ENCODE data around the gene DOK3. TPM values are rescaled to one million over a fixed set of nuclear protein-coding genes. Genes with fewer than 3 reads are reported as not detected.

DOK3 gene
- total and polyA plus RNA-seq, 2 experiments from 2014 or later: 2.2 to 11.1 TPM

DNA sequence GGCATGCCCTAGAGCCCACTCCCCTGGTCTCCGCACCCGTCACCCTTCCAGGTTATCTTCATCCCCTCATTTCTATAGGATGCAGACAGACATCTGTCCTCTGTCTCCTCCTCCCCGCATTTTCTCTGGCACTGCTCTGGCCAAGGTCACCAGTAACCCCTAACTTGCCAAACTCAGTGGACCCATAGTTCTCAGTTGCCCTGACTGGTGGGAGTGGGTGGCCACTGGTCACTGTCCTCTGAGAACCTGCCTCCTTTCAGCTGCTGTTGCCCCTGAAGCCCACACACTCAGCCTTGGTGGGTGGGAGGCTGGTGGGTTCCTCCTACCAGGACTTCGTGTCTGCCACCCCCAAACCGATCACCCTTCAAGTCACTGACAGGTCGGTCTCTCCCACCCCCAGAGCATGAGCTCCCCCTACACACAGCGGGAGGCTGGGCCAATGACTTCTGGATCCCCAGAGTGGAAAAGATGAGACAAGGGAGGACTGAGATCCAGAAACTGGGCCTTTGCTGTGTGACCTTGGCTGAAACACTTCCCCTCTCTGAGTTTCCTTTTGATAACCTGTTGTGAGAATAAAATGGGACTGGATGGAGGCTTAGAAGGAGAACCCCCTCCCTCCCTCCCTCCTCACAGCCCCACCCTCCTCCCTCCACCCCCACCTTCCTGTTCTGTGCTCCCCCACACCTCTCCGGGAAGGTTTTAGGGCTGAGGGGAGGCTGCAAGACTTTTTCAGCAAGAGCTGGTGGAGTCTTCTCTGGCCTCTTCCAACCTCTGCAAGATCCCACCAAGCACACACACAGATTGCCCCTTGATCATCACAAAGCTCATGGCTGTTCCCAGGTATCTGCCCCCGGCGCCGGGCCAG, 33.8 kb downstream of the DOK3 start:
- TF ChIP-seq POLR2AphosphoS5 (IDR thresholded peaks at IDR 0.05; ENCODE audit: low read depth) (no peak), REST (IDR thresholded peaks at IDR 0.05; ENCODE audit: unreplicated experiment) (no peak), JUNB (IDR thresholded peaks at IDR 0.05; ENCODE audit: unreplicated experiment) (no peak), STAT1 (IDR thresholded peaks at IDR 0.05; ENCODE audit: unreplicated experiment) (no peak), CTCF (conservative IDR thresholded peaks at IDR 0.05; ENCODE audit: low read depth in 2 of 2) (no peak), CREB1 (CRISPR knock-in tag; IDR thresholded peaks at IDR 0.05; ENCODE audit: low read depth) (no peak), NANOG (IDR thresholded peaks at IDR 0.05; ENCODE audit: borderline replicate concordance) (no peak), ZNF331 (CRISPR knock-in tag; IDR thresholded peaks at IDR 0.05; ENCODE audit: low read depth) (no peak), EZH2 (IDR thresholded peaks at IDR 0.05; ENCODE audit: low read depth, unreplicated experiment) (no peak), ZNF114 (CRISPR knock-in tag; IDR thresholded peaks at IDR 0.05) (no peak), EZH2phosphoT487 (IDR thresholded peaks at IDR 0.05; ENCODE audit: unreplicated experiment) (no peak)
- TF ChIP-seq, protein P1, sequence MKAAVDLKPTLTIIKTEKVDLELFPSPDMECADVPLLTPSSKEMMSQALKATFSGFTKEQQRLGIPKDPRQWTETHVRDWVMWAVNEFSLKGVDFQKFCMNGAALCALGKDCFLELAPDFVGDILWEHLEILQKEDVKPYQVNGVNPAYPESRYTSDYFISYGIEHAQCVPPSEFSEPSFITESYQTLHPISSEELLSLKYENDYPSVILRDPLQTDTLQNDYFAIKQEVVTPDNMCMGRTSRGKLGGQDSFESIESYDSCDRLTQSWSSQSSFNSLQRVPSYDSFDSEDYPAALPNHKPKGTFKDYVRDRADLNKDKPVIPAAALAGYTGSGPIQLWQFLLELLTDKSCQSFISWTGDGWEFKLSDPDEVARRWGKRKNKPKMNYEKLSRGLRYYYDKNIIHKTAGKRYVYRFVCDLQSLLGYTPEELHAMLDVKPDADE (IDR thresholded peaks at IDR 0.05): no peak
- TF ChIP-seq, protein P2, sequence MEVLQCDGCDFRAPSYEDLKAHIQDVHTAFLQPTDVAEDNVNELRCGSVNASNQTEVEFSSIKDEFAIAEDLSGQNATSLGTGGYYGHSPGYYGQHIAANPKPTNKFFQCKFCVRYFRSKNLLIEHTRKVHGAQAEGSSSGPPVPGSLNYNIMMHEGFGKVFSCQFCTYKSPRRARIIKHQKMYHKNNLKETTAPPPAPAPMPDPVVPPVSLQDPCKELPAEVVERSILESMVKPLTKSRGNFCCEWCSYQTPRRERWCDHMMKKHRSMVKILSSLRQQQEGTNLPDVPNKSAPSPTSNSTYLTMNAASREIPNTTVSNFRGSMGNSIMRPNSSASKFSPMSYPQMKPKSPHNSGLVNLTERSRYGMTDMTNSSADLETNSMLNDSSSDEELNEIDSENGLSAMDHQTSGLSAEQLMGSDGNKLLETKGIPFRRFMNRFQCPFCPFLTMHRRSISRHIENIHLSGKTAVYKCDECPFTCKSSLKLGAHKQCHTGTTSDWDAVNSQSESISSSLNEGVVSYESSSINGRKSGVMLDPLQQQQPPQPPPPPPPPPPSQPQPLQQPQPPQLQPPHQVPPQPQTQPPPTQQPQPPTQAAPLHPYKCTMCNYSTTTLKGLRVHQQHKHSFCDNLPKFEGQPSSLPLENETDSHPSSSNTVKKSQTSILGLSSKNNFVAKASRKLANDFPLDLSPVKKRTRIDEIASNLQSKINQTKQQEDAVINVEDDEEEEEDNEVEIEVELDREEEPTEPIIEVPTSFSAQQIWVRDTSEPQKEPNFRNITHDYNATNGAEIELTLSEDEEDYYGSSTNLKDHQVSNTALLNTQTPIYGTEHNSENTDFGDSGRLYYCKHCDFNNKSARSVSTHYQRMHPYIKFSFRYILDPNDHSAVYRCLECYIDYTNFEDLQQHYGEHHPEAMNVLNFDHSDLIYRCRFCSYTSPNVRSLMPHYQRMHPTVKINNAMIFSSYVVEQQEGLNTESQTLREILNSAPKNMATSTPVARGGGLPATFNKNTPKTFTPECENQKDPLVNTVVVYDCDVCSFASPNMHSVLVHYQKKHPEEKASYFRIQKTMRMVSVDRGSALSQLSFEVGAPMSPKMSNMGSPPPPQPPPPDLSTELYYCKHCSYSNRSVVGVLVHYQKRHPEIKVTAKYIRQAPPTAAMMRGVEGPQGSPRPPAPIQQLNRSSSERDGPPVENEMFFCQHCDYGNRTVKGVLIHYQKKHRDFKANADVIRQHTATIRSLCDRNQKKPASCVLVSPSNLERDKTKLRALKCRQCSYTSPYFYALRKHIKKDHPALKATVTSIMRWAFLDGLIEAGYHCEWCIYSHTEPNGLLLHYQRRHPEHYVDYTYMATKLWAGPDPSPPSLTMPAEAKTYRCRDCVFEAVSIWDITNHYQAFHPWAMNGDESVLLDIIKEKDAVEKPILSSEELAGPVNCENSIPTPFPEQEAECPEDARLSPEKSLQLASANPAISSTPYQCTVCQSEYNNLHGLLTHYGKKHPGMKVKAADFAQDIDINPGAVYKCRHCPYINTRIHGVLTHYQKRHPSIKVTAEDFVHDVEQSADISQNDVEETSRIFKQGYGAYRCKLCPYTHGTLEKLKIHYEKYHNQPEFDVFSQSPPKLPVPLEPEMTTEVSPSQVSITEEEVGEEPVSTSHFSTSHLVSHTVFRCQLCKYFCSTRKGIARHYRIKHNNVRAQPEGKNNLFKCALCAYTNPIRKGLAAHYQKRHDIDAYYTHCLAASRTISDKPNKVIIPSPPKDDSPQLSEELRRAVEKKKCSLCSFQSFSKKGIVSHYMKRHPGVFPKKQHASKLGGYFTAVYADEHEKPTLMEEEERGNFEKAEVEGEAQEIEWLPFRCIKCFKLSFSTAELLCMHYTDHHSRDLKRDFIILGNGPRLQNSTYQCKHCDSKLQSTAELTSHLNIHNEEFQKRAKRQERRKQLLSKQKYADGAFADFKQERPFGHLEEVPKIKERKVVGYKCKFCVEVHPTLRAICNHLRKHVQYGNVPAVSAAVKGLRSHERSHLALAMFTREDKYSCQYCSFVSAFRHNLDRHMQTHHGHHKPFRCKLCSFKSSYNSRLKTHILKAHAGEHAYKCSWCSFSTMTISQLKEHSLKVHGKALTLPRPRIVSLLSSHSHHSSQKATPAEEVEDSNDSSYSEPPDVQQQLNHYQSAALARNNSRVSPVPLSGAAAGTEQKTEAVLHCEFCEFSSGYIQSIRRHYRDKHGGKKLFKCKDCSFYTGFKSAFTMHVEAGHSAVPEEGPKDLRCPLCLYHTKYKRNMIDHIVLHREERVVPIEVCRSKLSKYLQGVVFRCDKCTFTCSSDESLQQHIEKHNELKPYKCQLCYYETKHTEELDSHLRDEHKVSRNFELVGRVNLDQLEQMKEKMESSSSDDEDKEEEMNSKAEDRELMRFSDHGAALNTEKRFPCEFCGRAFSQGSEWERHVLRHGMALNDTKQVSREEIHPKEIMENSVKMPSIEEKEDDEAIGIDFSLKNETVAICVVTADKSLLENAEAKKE (CRISPR knock-in tag; IDR thresholded peaks at IDR 0.05): no peak
- peaks cover 13% of the 10 kb centered on the region for H4K20me1 ChIP-seq (replicated peaks; ENCODE audit: insufficient read depth)
- H3K36me3 ChIP-seq (ENCODE audit: insufficient read depth): 0 out of 2 replicates have a peak, but pooled peaks cover 2% of the 10 kb centered on the region
- H3F3A ChIP-seq (replicated peaks; ENCODE audit: low read depth): peaks cover 26% of the 10 kb centered on the region
- no peaks in the 10 kb centered on the region for H3K9me2 ChIP-seq (ENCODE audit: insufficient read depth)
- Mint-ChIP-seq H3K27me3 (ENCODE audit: insufficient read depth, low read depth, poor library complexity) (peaks cover 26% of the 10 kb centered on the region), H3K4me1 (peaks cover 50% of the 10 kb centered on the region), H3K9me3 (no peaks in the 10 kb centered on the region), H3K4me3 (peak overlapping the region; percentile 0; the same call in 1 of the 3 replicates), H3K36me3 (ENCODE audit: low read depth) (peaks cover 23% of the 10 kb centered on the region), H3K27ac (no peak overlapping the region)
- no peak for DNase-seq (ENCODE audit: low spot score)
- H3K4me2 ChIP-seq: 0 out of 2 replicates have a peak overlapping the region, but pooled peaks have one; percentile 73
- no peak overlapping the region for H3K4me3 ChIP-seq
- peaks cover 21% of the 10 kb centered on the region for H3K79me2 ChIP-seq (replicated peaks; ENCODE audit: insufficient read depth)
- peaks cover 36% of the 10 kb centered on the region for H3K4me1 ChIP-seq (ENCODE audit: insufficient read depth)
- no peaks in the 10 kb centered on the region for H3K27me3 ChIP-seq (ENCODE audit: insufficient read depth)
- no peak for ATAC-seq
- no peak overlapping the region for H3K27ac ChIP-seq (ENCODE audit: low read depth)
- H2AFZ ChIP-seq: no peak overlapping the region
